DND-41 (cell line): ENCODE data around the gene RGS5.

Experiments
- ATAC-seq: fragments of 200-7000 bp; cut with Tn5 transposase; 3 replicates; pipeline ENCODE4 v1.9.1; 2021; ENCODE audit warnings: low read depth; ENCODE audit not compliant: insufficient read depth
- DNase-seq: peaks from one replicate; pipeline ENCODE4 v3.0.0-alpha.2; 2020
- H2AFZ ChIP-seq: 2 replicates; pipeline ENCODE4 v1.6.0; 2012; ENCODE audit warnings: low read depth, low read length
- H3K27ac ChIP-seq: 2 replicates; pipeline ENCODE4 v1.5.1; 2012; ENCODE audit warnings: low read length, inconsistent platforms
- H3K27me3 ChIP-seq: fragments of 200-600 bp; sonication (generic); 2 replicates; pipeline ENCODE4 v1.6.0; 2012; ENCODE audit warnings: low read length, mild to moderate bottlenecking, inconsistent platforms; ENCODE audit not compliant: insufficient read depth, poor library complexity
- H3K36me3 ChIP-seq: 2 replicates; pipeline ENCODE4 v1.5.1; 2012; ENCODE audit warnings: low read length, inconsistent platforms; ENCODE audit not compliant: insufficient read depth
- H3K4me1 ChIP-seq: 2 replicates; pipeline ENCODE4 v1.5.1; 2012; ENCODE audit warnings: mild to moderate bottlenecking, low read length; ENCODE audit not compliant: insufficient read depth
- H3K4me2 ChIP-seq: 2 replicates; pipeline ENCODE4 v1.6.0; 2012; ENCODE audit warnings: mild to moderate bottlenecking, moderate library complexity, low read length, inconsistent platforms; ENCODE audit not compliant: insufficient read depth
- H3K4me3 ChIP-seq, 2 experiments: fragments of 200-600 bp in 1 of 2; shearing (Covaris generic) in 1 of 2; 2 replicates each; pipeline ENCODE4 v1.5.1; 2012 to 2016; ENCODE audit warnings: inconsistent platforms in 2 of 2, low read length in 2 of 2, mild to moderate bottlenecking in 2 of 2, low read depth in 1 of 2, moderate library complexity in 1 of 2
- H3K79me2 ChIP-seq: 2 replicates; pipeline ENCODE4 v1.6.0; 2012; ENCODE audit warnings: low read length, inconsistent platforms; ENCODE audit not compliant: insufficient read depth
- H3K9ac ChIP-seq: 2 replicates; pipeline ENCODE4 v1.6.0; 2012; ENCODE audit warnings: low read depth, mild to moderate bottlenecking, inconsistent platforms, low read length, moderate library complexity
- H3K9me3 ChIP-seq: 2 replicates; pipeline ENCODE4 v1.5.1; 2012; ENCODE audit warnings: low read length, moderate library complexity, mild to moderate bottlenecking, inconsistent platforms; ENCODE audit not compliant: insufficient read depth, severe bottlenecking
- H4K20me1 ChIP-seq: 2 replicates; pipeline ENCODE4 v1.6.0; 2012; ENCODE audit warnings: low read length; ENCODE audit not compliant: insufficient read depth
- EZH2 ChIP-seq: IDR thresholded peaks from 3 replicates; pipeline ENCODE4 v1.6.1; 2012; ENCODE audit warnings: borderline replicate concordance, low read depth, mild to moderate bottlenecking, moderate library complexity, low read length, inconsistent platforms; ENCODE audit not compliant: severe bottlenecking
- TF ChIP-seq, protein P1 (sequence below): IDR thresholded peaks from 2 replicates; pipeline ENCODE4 v1.5.1; 2012; ENCODE audit warnings: borderline replicate concordance, low read length, moderate library complexity, mild to moderate bottlenecking; ENCODE audit not compliant: poor library complexity, severe bottlenecking; ENCODE audit errors: extremely low read depth

Gene RGS5

DNA sequence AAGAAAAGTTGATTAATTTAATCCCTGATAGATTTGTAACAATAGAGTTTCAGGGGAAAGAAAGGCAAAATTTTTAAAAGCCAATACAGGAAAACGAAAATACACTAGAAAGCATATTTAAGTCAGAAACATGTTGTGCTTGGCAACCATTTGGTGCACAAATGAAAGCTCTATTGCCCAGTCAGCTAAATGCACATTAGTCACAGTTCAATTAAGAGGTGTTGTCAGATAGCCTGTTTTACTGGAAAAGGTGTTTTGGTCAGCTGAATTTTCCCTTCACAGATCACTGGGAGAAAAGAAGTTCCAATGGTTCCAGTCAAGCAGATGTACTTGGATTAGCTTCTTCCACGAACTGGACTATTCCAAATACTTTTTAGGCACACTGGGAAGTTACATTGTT, 108.1 kb downstream of the RGS5 start:
- Histone ChIP-seq H3K4me2 (no peak overlapping the region), H3K36me3 (no peaks in the 10 kb centered on the region), H3K9ac (no peak overlapping the region), H3K27me3 (peaks cover 3% of the 10 kb centered on the region), H3K79me2 (no peaks in the 10 kb centered on the region), H3K9me3 (no peaks in the 10 kb centered on the region), H3K4me1 (no peaks in the 10 kb centered on the region), H2AFZ (no peak overlapping the region), H3K4me3 (no peak overlapping the region), H3K27ac (no peak overlapping the region), H4K20me1 (no peaks in the 10 kb centered on the region)
- TF ChIP-seq, protein P1, sequence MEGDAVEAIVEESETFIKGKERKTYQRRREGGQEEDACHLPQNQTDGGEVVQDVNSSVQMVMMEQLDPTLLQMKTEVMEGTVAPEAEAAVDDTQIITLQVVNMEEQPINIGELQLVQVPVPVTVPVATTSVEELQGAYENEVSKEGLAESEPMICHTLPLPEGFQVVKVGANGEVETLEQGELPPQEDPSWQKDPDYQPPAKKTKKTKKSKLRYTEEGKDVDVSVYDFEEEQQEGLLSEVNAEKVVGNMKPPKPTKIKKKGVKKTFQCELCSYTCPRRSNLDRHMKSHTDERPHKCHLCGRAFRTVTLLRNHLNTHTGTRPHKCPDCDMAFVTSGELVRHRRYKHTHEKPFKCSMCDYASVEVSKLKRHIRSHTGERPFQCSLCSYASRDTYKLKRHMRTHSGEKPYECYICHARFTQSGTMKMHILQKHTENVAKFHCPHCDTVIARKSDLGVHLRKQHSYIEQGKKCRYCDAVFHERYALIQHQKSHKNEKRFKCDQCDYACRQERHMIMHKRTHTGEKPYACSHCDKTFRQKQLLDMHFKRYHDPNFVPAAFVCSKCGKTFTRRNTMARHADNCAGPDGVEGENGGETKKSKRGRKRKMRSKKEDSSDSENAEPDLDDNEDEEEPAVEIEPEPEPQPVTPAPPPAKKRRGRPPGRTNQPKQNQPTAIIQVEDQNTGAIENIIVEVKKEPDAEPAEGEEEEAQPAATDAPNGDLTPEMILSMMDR, result no peak
- no peak for TF ChIP-seq EZH2
- ATAC-seq, result no peak
- DNase-seq, result no peak

DNA sequence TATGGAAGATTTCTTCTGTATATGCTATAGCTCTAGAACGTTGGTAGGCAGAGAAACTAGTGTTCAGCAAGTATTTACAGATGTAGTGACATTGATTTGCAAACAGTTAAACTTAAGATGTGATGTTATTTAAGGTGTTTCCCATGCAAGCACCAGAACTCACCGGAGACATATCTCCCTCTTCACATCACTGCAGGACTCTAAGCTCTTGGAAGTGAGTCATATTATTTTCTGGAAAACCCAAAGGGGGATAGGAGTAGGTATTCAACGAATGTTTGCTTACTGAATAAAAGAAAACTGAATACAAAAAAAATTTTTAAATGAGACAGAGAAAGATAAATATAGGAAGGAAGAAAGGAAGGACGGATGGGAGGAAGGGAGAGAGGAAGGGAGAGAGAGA, 108.5 kb downstream of the RGS5 start:
- Histone ChIP-seq H2AFZ (no peak overlapping the region), H3K27ac (no peak overlapping the region), H3K4me1 (no peaks in the 10 kb centered on the region), H3K9me3 (no peaks in the 10 kb centered on the region), H3K4me2 (no peak overlapping the region), H3K36me3 (no peaks in the 10 kb centered on the region), H3K9ac (no peak overlapping the region), H3K27me3 (peaks cover 3% of the 10 kb centered on the region), H3K4me3 (no peak overlapping the region), H3K79me2 (no peaks in the 10 kb centered on the region), H4K20me1 (no peaks in the 10 kb centered on the region)
- TF ChIP-seq EZH2, result no peak
- ATAC-seq, result no peak
- DNase-seq, result no peak

DNA sequence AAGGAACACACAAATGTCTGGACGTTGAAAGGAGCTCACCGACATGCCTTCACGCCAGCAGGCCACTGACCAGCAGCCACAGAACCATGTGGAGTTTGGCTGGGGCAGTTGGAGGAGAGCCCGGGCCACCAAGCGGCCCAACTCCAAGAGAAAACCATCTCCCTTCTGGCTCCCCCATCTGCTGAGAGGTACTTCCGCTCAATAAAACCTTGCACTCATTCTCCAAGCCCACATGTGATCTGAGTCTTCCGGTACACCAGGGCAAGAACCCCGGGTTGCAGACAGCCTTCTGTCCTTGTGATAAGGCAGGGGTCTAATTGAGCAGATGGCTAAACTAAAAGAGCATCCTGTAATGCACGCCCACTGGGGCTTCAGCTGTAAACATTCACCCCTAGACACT, 109.1 kb downstream of the RGS5 start:
- no peaks in the 10 kb centered on the region for H3K4me1 ChIP-seq
- H4K20me1 ChIP-seq, result no peaks in the 10 kb centered on the region
- TF ChIP-seq EZH2, result no peak
- TF ChIP-seq, protein P1, result no peak
- ATAC-seq (no peak), DNase-seq (no peak)
- H3K27ac ChIP-seq, result no peak overlapping the region
- no peak overlapping the region for H3K4me3 ChIP-seq
- H3K79me2 ChIP-seq, result no peaks in the 10 kb centered on the region
- H3K9me3 ChIP-seq, result no peaks in the 10 kb centered on the region
- no peak overlapping the region for H2AFZ ChIP-seq
- H3K36me3 ChIP-seq, result no peaks in the 10 kb centered on the region
- H3K4me2 ChIP-seq, result no peak overlapping the region
- no peak overlapping the region for H3K9ac ChIP-seq
- H3K27me3 ChIP-seq, result peaks cover 3% of the 10 kb centered on the region

DNA sequence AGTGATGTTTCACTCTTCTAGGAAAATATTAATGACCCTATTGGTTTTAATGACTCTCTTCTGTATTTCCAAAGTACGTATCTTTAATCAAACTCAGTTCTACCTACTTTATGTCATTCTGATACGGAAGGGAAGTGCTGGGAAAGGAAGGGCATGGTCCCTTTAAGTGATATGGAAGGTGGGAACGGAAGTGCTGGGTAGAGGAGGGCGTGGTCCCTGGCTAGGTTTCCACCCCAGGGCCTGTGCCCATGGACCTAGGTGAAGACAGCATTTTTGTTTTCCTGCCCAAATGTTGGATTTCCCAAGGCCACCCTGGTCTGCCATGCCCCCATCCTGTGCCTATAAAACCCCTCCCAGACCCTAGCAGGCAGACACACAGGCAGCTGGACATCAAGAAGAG, 109.5 kb downstream of the RGS5 start:
- peaks cover 3% of the 10 kb centered on the region for H3K27me3 ChIP-seq
- H3K36me3 ChIP-seq, result no peaks in the 10 kb centered on the region
- no peak for TF ChIP-seq EZH2
- TF ChIP-seq, protein P1, result no peak
- H3K9me3 ChIP-seq, result no peaks in the 10 kb centered on the region
- H3K4me1 ChIP-seq, result no peaks in the 10 kb centered on the region
- H3K4me3 ChIP-seq, result no peak overlapping the region
- no peak for DNase-seq
- no peak overlapping the region for H2AFZ ChIP-seq
- no peak for ATAC-seq
- no peaks in the 10 kb centered on the region for H3K79me2 ChIP-seq
- no peak overlapping the region for H3K4me2 ChIP-seq
- no peak overlapping the region for H3K9ac ChIP-seq
- no peak overlapping the region for H3K27ac ChIP-seq
- no peaks in the 10 kb centered on the region for H4K20me1 ChIP-seq
